ENCODE data around the gene CSRP3. TPM values are rescaled to one million over a fixed set of nuclear protein-coding genes. Genes with fewer than 3 reads are reported as not detected.

Gene CSRP3
- total and polyA plus RNA-seq, 8 donors = 0.15 to 1.7 (median 0.31) TPM; not detected in 5

GRCh38 chr11:19237813-19238212 lies 36.0 kb upstream of the CSRP3 start:
- Histone ChIP-seq H3K4me1 (peaks cover 15 to 48% (median 31%) of the 10 kb centered on the region in 4 donors), H3K27ac (no peak overlapping the region), H3K9me3 (no peaks in the 10 kb centered on the region), H3K27me3 (peaks cover 12 to 63% (median 21%) of the 10 kb centered on the region in 3 donors), H3K4me3 (no peak overlapping the region), H3K36me3 (no peaks in the 10 kb centered on the region)
- TF ChIP-seq EP300 (IDR thresholded peaks at IDR 0.05) (no peak), POLR2AphosphoS5 (IDR thresholded peaks at IDR 0.05) (no peak), CTCF (IDR thresholded peaks at IDR 0.05) (no peak), POLR2A (IDR thresholded peaks at IDR 0.05) (no peak)
- DNase-seq = peak; percentile 66 to 80
- intact Hi-C loops (cut with DNase I; ENCODE audit: low total_unique reads) = no loop called here
- 29 to 64% (median 44%) methylated on average over 5 of the region's 5 CpGs for WGBS, 5 donors

- no peaks in the 10 kb centered on the region for H3K36me3 ChIP-seq
- 33 to 68% (median 48%) methylated on average over 8 of the region's 8 CpGs for WGBS, 5 donors
- no peak overlapping the region for H3K27ac ChIP-seq
- no peak overlapping the region for H3K4me3 ChIP-seq
- no peak for DNase-seq
- no peaks in the 10 kb centered on the region for H3K9me3 ChIP-seq
- intact Hi-C loops (cut with DNase I; ENCODE audit: low total_unique reads) = no loop called here
- TF ChIP-seq POLR2A (IDR thresholded peaks at IDR 0.05) (no peak), POLR2AphosphoS5 (IDR thresholded peaks at IDR 0.05) (no peak), CTCF (IDR thresholded peaks at IDR 0.05) (no peak), EP300 (IDR thresholded peaks at IDR 0.05) (no peak)
- H3K27me3 ChIP-seq = peaks cover 9 to 59% (median 16%) of the 10 kb centered on the region in 3 donors
- H3K4me1 ChIP-seq = peaks cover 14 to 44% (median 27%) of the 10 kb centered on the region in 4 donors
These were observed 35.6 kb upstream of the CSRP3 start for GRCh38 chr11:19237381-19237780.

GRCh38 chr11:19234231-19234817 lies 32.5 kb upstream of the CSRP3 start:
- WGBS, 5 donors = 93 to 97% (median 96%) methylated on average over 5 of the region's 5 CpGs
- no peak for TF ChIP-seq POLR2A (IDR thresholded peaks at IDR 0.05)
- no peak for TF ChIP-seq POLR2AphosphoS5 (IDR thresholded peaks at IDR 0.05)
- TF ChIP-seq EP300 (IDR thresholded peaks at IDR 0.05) = no peak
- TF ChIP-seq CTCF (IDR thresholded peaks at IDR 0.05) = no peak
- intact Hi-C loops (cut with DNase I; ENCODE audit: low total_unique reads) = no loop called here

GRCh38 chr11:19232910-19233503 lies 31.2 kb upstream of the CSRP3 start:
- Histone ChIP-seq H3K36me3 (peaks cover 0 to 12% (median 0%) of the 10 kb centered on the region in 4 donors), H3K4me1 (peaks cover 0 to 11% (median 3%) of the 10 kb centered on the region in 4 donors), H3K27ac (peak overlapping the region in 1 of 5 donors; percentile 37), H3K9me3 (no peaks in the 10 kb centered on the region), H3K27me3 (peaks cover 0 to 19% (median 0%) of the 10 kb centered on the region in 3 donors), H3K4me3 (no peak overlapping the region)
- TF ChIP-seq POLR2A (IDR thresholded peaks at IDR 0.05) (no peak), CTCF (IDR thresholded peaks at IDR 0.05) (no peak), EP300 (IDR thresholded peaks at IDR 0.05) (no peak), POLR2AphosphoS5 (IDR thresholded peaks at IDR 0.05) (no peak)
- DNase-seq = no peak
- intact Hi-C loops (cut with DNase I; ENCODE audit: low total_unique reads) = no loop called here
- 43 to 55% (median 48%) methylated on average over 6 of the region's 6 CpGs for WGBS, 5 donors

More at GRCh38 chr11:19234231-19234817, 32.5 kb upstream of the CSRP3 start:
- Histone ChIP-seq H3K4me3 (no peak overlapping the region), H3K9me3 (no peaks in the 10 kb centered on the region), H3K27me3 (peaks cover 0 to 30% (median 0%) of the 10 kb centered on the region in 3 donors), H3K4me1 (peaks cover 0 to 21% (median 3%) of the 10 kb centered on the region in 4 donors), H3K36me3 (peaks cover 0 to 4% (median 0%) of the 10 kb centered on the region in 4 donors), H3K27ac (no peak overlapping the region)
- DNase-seq = no peak

Measured in stomach (tissue), 9 donors.